ENCODE measurements around the gene GPR137. TPM values are rescaled to one million over a fixed set of nuclear protein-coding genes. Genes with fewer than 3 reads are reported as not detected.

GPR137 gene
- total and polyA plus RNA-seq, 10 of the 15 experiments (the other 5 are each of a cell fraction or from before 2014, with no cell fraction given), result 0.37 to 29.2 (median 13.8) TPM

DNA sequence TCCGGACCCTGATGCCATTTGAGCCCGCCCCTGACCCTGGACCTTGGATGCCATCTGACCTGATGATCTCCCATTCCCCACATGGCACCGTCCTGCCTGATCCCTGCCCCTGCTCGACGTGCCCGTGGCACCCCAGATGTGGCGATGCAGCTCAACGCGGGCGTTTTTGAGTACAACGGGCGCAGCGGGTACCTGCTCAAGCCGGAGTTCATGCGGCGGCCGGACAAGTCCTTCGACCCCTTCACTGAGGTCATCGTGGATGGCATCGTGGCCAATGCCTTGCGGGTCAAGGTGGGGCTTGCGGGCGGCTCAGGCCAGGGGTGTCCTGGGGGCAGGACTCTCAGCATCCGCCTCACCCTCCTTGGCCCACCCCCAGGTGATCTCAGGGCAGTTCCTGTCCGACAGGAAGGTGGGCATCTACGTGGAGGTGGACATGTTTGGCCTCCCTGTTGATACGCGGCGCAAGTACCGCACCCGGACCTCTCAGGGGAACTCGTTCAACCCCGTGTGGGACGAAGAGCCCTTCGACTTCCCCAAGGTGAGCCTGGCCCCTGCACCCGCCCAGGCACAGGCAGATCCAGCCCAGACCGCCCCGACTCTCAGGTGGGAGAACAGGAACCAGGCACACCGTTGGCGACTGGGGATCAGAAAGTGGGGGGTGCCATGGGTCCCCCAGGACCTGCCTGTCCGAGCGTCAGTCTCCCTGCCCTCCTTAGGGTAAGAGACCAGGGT, 23.2 kb upstream of the GPR137 start:
- Histone ChIP-seq H3K79me2 (ENCODE audit: control insufficient read depth, insufficient read depth, low read length) (no peaks in the 10 kb centered on the region), H3K4me3 (no peak overlapping the region), H3K4me1 (ENCODE audit: control insufficient read depth, insufficient read depth, low read length) (peaks cover 11% of the 10 kb centered on the region), H3K9me3 (replicated peaks; ENCODE audit: control insufficient read depth, insufficient read depth, low read length) (no peaks in the 10 kb centered on the region), H4K20me1 (ENCODE audit: control insufficient read depth, insufficient read depth) (no peaks in the 10 kb centered on the region), H3K27me3 (replicated peaks in 1 of 2; ENCODE audit: control insufficient read depth in 2 of 2, insufficient read depth in 2 of 2, low read length in 1 of 2) (no peaks in the 10 kb centered on the region), H2AFZ (ENCODE audit: control insufficient read depth, low read depth, low read length) (no peak overlapping the region), H3K36me3 (ENCODE audit: control insufficient read depth in 2 of 2, insufficient read depth in 2 of 2, low read length in 1 of 2) (peaks cover 0 to 5% of the 10 kb centered on the region in 2 experiments; a peak in 2 of 4 replicates), H3K27ac (ENCODE audit: control insufficient read depth, insufficient read depth) (no peak overlapping the region), H3K4me2 (ENCODE audit: control insufficient read depth, insufficient read depth) (no peak overlapping the region), H3K9ac (ENCODE audit: control insufficient read depth, insufficient read depth, low read length) (no peak overlapping the region)
- ChIA-PET CTCF (interaction anchor here (1.6 to 2.0 kb wide), 2 partner anchors 13 to 38 kb away, joined by 4 to 9 read pairs; no protein-coding TSS in a partner anchor), POLR2A (interaction anchor here (1.0 kb wide), 1 partner anchor 13 kb away, joined by 3 read pairs; no protein-coding TSS in a partner anchor), RAD21 (ENCODE audit: unreplicated experiment) (interaction anchor here (0.5 kb wide), 1 partner anchor 47 kb away, joined by 3 read pairs; no protein-coding TSS in a partner anchor), SMC1A (ENCODE audit: uncharacterized antibody, unreplicated experiment) (no interaction called here)
- no TSS peak for BruUV-seq (replicated peaks)
- in situ Hi-C loops (cut with MboI), result no loop called here
- intact Hi-C loops (cut with micrococcal nuclease; ENCODE audit: unreplicated experiment), result no loop called here
- DNase-seq (ENCODE audit: low read depth, low spot score) (no peak), FAIRE-seq (no peak), ATAC-seq (no peak)
- WGBS (ENCODE audit: insufficient coverage, insufficient replicate concordance, low lambda C conversion rate, missing lambda C conversion rate), result 89% methylated on average over 42 of the region's 42 CpGs
- no peak for TF ChIP-seq ZNF622 (IDR thresholded peaks at IDR 0.05)
- TF ChIP-seq, protein P1, sequence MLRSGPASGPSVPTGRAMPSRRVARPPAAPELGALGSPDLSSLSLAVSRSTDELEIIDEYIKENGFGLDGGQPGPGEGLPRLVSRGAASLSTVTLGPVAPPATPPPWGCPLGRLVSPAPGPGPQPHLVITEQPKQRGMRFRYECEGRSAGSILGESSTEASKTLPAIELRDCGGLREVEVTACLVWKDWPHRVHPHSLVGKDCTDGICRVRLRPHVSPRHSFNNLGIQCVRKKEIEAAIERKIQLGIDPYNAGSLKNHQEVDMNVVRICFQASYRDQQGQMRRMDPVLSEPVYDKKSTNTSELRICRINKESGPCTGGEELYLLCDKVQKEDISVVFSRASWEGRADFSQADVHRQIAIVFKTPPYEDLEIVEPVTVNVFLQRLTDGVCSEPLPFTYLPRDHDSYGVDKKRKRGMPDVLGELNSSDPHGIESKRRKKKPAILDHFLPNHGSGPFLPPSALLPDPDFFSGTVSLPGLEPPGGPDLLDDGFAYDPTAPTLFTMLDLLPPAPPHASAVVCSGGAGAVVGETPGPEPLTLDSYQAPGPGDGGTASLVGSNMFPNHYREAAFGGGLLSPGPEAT (IDR thresholded peaks at IDR 0.05; ENCODE audit: low read depth), result no peak
- no peak for TF ChIP-seq SMC3 (IDR thresholded peaks at IDR 0.05; ENCODE audit: borderline replicate concordance, low read length)
- no peak for TF ChIP-seq TCF3 (IDR thresholded peaks at IDR 0.05; ENCODE audit: borderline replicate concordance, insufficient read depth, low read depth, low read length)
- no peak for TF ChIP-seq EZH2 (IDR thresholded peaks at IDR 0.05; ENCODE audit: borderline replicate concordance, control insufficient read depth, low read depth, low read length)
- TF ChIP-seq KAT2A (conservative IDR thresholded peaks at IDR 0.05; ENCODE audit: control insufficient read depth, low read depth, low read length), result no peak
- no peak for TF ChIP-seq ZZZ3 (IDR thresholded peaks at IDR 0.05; ENCODE audit: control insufficient read depth, insufficient read length, low read depth)
